HG03442 (cell line): Measurements from ENCODE around the gene LRRC74B.
A peak's percentile ranks its signal among the peaks of the same experiment; 100 is the strongest.

ENCODE experiments used
- ATAC-seq: cut with Tn5 transposase; IDR thresholded peaks from one replicate; pipeline ENCODE4 v1.9.1; 2021; ENCODE audit warnings: mild to moderate bottlenecking, moderate library complexity; ENCODE audit not compliant: unreplicated experiment

Gene LRRC74B

DNA sequence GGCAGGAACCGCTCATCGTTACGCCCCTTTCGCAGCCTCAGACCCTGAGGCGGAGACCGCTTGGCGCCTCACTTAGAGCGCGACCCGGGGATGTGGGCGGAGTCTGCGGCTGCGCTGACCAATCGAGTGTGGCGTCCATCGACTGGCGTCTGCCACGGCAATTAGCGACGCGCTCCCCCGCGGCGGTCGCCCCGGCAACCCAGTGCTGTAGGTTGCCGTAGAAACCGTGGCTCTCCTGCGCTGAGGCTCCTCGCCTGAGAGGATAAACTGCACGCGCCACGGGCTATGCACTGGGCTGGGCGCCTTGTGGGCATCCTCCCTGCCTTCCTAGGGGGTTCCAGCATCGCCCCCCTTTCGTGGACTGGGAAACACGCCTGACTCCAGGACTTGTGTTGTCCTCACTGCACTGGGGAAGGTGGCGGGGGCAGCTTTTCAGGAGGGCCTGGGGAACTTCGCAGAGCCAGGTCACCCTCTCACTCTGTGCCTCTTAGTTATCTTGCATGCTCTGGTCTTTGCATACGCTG, 31.5 kb upstream of the LRRC74B start:
- ATAC-seq = peak; percentile 76

- ATAC-seq = no peak
These were observed 30.9 kb upstream of the LRRC74B start, which contains the start of gene P2RX6 for GRCh38 chr22:21014726-21015465. TSS of gene P2RX6 (plus strand) at chr22:21015165. CDS start at chr22:21015175, 10 bp downstream.

DNA sequence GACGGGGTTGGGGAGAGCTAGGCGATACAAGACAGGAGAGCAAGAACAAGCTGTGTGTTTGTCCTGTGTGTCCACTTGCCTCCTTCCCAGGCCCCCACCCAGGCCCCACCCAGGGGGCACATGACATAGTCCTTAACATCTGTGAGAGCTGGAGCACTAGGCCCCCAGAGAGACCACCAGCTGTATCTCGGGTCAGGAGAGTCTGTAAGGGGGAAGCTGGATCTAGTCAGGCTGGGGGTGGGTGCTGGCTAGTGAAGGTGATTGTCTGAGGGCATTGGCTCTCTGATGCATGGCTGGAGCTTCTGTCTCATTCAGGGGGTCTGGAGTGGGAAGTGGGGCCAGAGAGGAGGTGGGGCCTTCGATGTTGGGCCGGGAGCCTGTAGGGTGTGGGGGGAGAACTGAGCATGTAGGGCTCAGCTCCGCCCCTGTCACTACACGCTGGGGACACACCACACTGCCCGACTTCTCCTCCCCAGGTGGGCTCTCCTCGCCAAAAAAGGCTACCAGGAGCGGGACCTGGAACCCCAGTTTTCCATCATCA, 30.2 kb upstream of the LRRC74B start:
- ATAC-seq = no peak

- ATAC-seq = no peak
These were observed 28.9 kb upstream of the LRRC74B start for GRCh38 chr22:21016644-21017420.

GRCh38 chr22:21018314-21018713, 27.4 kb upstream of the LRRC74B start:
- ATAC-seq = no peak

DNA sequence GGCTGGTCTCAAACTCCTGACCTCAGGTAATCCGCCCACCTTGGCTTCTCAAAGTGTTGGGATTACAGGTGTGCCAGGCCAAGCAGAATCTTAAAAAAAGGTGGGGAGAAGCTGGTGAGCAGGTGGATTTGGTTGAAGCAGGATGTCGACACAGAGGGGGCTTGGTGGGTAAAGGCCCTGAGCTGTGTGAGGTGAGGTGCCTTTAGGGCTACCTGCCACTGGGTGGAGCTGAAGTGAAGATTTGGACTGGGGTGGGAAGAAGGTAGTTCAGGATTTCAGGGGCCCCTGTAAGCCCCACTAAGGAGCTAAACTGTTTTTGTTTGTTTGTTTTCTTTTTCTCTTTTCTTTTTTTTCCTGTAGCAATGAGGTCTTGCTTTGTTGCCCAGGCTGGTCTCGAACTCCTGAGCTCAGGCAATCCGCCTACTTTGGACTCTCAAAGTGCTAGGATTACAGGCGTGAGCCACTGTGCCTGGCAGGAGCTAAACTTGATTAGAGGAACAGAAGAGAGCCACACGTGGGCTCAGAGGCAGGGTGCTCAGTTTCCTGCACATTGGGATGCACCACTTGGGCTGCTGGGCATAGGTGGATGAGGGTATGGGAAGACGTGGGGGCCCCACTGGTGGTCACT, 24.8 kb upstream of the LRRC74B start:
- ATAC-seq = no peak

DNA sequence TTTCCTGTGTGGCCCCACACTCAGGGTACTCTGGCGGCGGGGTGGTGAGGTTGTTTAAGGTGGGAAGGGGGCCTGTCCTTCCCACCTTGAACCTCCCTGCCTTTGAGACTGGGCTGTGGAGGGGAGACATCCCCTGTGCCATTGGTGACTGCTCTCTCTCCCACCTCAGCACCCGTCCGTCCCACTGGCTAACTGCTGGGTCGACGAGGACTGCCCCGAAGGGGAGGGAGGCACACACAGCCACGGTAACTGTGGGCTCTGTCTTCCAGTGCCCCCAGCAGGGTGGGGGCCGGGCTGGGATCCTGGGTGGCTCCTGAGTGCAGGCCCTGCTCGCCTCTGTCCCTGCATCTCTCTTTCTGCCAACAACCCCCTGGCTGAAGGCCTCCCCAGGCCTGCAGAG, 23.2 kb upstream of the LRRC74B start:
- ATAC-seq = no peak

GRCh38 chr22:21022955-21023614, 22.7 kb upstream of the LRRC74B start:
- no peak for ATAC-seq

- no peak for ATAC-seq
These were observed 20.5 kb upstream of the LRRC74B start for GRCh38 chr22:21025266-21025665.

DNA sequence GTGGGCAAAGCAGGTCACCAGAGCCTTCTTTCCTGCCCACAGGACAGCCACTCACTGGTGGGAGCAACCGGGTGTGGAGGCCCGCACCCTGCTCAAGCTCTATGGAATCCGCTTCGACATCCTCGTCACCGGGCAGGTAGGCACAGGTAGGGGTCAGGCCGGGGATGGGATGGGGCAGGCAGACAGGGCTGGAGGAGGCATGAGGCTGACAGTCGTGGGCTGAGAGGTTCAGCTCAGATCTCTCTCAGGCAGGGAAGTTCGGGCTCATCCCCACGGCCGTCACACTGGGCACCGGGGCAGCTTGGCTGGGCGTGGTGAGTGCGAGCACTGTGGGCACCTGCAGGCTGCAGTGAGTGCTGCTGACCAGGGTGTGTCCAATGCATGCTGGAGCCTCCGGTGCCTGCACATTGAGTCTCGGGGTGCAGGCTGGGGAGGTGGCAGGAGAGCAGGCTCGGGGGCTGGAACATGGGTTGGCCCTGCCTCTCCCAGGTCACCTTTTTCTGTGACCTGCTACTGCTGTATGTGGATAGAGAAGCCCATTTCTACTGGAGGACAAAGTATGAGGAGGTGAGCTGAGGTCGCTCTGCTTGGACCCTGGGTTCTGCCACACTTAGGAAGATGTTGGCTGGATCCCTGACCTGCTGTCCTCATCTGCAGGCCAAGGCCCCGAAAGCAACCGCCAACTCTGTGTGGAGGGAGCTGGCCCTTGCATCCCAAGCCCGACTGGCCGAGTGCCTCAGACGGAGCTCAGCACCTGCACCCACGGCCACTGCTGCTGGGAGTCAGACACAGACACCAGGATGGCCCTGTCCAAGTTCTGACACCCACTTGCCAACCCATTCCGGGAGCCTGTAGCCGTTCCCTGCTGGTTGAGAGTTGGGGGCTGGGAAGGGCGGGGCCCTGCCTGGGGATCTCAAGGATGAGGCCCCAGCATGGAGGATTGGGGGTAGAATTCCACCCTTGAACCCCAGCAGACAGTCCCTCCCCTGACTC, 19.7 kb upstream of the LRRC74B start:
- no peak for ATAC-seq

- no peak for ATAC-seq
These were observed 18.7 kb upstream of the LRRC74B start for GRCh38 chr22:21026783-21027692.

DNA sequence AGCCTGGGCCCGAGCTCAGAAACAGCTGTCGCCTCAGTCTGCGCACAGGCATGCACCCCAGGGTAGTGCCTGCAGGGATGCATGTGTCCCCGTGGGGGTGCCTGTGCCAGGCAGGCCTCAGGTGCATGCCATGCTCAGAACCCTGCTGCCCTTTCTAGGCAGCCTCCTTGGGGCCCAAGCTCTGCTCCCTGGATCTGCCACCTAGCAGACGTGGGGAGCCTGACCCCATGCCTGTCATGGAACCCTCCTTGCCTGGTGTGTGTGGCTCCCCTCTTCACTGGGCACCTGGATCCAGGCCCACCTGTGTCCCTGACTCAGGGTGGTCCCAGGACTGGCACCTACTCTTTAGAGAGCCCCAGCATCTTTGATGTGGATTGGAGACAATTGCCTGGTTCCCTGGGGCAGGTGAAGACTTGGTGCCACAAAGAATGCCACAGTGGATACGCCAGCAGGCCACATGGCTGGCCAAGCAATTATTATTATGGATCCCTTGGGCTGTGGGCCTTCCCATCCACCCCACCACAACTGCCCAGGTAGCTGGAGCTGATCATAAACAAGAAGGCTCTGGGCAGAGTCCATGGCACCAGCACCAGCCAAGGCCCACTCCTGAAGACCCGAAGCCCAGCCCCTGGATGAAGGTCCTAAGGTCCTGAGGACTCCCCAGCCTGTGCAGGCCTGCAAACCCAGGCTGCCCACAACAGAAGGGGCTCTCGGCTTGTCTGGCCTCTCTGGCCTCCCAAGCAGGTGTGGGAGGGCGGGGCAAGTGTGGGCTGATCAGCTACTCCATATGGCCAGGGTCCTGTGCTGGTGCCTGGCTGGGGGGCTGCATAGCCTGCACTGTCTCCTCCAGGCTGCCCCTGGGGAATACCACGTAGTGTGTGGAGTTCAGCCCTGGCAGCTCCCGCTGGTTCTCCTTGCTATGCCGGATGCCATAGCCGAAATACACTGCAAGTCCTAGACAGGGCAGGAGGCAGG, 17.2 kb upstream of the LRRC74B start:
- no peak for ATAC-seq

GRCh38 chr22:21029486-21030025, 16.2 kb upstream of the LRRC74B start:
- ATAC-seq = no peak

- ATAC-seq = no peak
These were observed 15.7 kb upstream of the LRRC74B start for GRCh38 chr22:21030032-21030431.

- ATAC-seq = no peak
These were observed 14.9 kb upstream of the LRRC74B start for GRCh38 chr22:21030621-21031544.

DNA sequence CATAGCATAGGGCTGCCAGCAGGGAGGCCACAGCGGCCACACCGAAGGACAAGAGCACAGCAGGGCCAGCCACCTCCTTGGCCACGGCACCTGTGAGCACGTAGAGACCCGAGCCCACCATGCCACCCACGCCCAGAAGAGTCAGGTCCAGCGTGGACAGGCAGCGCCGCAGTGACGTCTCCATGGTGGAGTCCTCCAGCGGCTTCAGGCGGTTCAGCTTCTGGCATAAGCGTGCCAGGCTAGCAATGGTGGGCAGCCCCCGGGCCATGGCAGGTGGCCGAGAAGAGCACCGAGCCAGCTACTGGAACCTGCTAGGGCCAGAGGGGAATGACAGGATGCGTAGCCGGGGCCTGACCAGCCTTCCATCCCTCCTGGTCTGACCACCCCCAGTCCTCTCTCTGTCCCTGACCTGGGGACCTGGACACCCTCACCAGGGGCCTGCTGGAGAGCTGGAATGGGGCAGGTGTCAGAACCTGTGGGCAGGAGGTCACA, 14.2 kb upstream of the LRRC74B start:
- no peak for ATAC-seq
